GM10266 (cell line): ENCODE measurements around the gene MGA.

Source experiments
- DNase-seq: peaks from one replicate; pipeline ENCODE4 v3.0.0; 2012; ENCODE audit errors: extremely low spot score
- CTCF ChIP-seq: IDR thresholded peaks from 2 replicates; pipeline ENCODE4 v1.5.1; 2012; ENCODE audit warnings: mild to moderate bottlenecking, low read depth; ENCODE audit not compliant: control insufficient read depth, insufficient read depth; ENCODE audit errors: missing control alignments

MGA gene

DNA sequence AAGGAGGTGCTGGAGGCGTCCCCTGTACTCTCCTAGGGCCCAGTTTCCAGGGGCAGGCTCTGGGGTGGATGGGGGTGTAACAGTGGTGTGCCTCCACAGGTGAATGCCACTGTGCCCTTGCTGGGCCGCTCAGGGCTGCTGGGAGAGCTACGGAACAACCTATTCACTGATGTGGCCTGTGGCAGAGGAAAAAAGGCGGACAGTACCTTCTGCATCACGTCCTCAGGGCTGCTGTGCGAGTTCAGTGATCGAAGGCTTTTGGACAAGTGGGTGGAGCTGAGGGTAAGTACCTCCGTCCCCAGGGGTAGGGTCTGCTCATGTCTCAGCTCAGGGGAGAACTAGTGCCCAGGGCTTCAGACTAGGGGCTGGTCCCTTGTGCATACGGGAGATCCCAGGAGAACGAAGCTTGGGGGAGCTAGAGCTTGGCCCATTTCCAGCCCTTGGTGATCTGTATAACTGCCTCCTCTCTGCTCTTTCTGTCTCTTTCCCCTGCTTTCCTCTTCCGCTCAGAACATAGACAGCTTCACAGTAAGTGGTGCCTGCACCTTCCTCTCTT, 152.7 kb downstream of the MGA start:
- no peak for TF ChIP-seq CTCF
- DNase-seq, result no peak

- TF ChIP-seq CTCF, result no peak
- DNase-seq, result no peak
Measured at GRCh38 chr15:41813426-41813825, 153.2 kb downstream of the MGA start.

- no peak for DNase-seq
- no peak for TF ChIP-seq CTCF
Measured at GRCh38 chr15:41814534-41814933, 154.3 kb downstream of the MGA start.

- no peak for DNase-seq
- no peak for TF ChIP-seq CTCF
Measured at GRCh38 chr15:41816788-41817187, 156.6 kb downstream of the MGA start.

- no peak for DNase-seq
- no peak for TF ChIP-seq CTCF
Measured at GRCh38 chr15:41817327-41817726, 157.1 kb downstream of the MGA start.

DNA sequence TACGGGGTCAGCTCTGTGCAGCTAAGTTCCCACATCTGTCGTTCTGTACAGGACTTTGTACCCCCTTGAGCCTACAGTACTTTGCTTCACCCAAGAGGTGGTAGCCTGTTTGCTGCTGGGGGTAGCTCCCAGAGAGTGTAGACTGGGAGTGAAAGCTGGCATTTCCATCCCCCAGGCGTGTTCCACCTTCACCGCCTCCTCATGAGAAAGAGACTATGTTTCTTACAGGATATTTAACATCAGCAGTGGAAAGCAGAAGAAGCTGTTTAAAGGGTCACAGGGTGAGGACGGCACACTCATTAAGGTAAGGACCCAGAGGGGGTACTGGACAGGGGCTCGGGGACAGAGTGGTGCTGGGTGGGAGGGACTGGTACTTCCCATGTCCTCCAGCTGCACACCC, 157.6 kb downstream of the MGA start:
- DNase-seq, result no peak
- TF ChIP-seq CTCF, result no peak

DNA sequence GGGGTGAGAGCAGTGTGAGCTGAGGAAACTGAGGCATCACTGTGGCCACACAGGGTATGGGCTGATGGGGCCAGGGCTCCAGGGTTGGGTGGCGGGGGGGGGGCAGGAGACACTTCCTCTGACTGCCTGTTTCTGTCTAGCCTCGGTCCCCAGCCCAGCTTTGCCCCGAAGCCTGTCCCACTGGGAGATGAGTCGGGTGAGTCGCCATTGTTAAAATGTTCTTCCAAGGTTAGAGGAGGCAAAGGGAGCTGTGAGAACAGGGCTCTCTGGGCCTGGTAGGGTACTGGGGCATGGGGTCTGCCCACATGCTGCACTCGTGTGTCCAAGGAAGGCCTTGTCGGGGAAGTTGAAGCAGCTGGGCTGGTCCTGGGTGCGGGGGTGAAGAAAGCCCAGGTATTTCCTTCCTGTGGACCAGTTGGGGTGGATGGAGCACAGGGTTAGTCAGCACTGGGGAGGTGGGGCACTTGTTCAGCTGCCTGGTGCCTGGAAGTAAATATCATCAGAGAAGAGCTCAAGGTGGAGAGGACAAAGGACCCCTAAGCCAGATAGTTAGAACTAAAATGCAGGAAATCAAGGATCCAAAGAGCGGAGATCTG, 159.3 kb downstream of the MGA start:
- TF ChIP-seq CTCF, result no peak
- no peak for DNase-seq
